Posterior cingulate gyrus (tissue), 11 donors: ENCODE data around the gene MALL.
A peak's percentile ranks its signal among the peaks of the same experiment; 100 is the strongest.
"Not testable (repeated sequence)": the region's sequence is repeated elsewhere in the genome, so short reads cannot be mapped to it uniquely, and the experiment has no call there.

Experiments used
- DNase-seq, 10 donors: peaks; one replicate each; pipeline versions ENCODE4 v3.0.0 to v3.0.0-alpha.2; 2020 to 2021; ENCODE audit warnings: mixed read lengths in 3 of 10
- intact Hi-C: fragments of 100-400 bp; cut with DNase I; formaldehyde crosslinking; loops from one replicate; pipeline ENCODE4 v1.15.1; 2023

Gene MALL

GRCh38 chr2:110121592-110121991 lies 6.0 kb upstream of the MALL start:
- intact Hi-C loops: no loop called here
- DNase-seq: no peak

- no peak for DNase-seq
- intact Hi-C loops: no loop called here
These were observed 5.4 kb upstream of the MALL start for GRCh38 chr2:110121052-110121334.

GRCh38 chr2:110120171-110121051 lies 4.8 kb upstream of the MALL start:
- no peak for DNase-seq
- intact Hi-C loops: no loop called here

- intact Hi-C loops: no loop called here
These were observed 550 bp upstream of the MALL start for GRCh38 chr2:110116033-110116710.

GRCh38 chr2:110114831-110115255 lies 779 bp downstream of the MALL start:
- intact Hi-C loops: no loop called here
- peak in 1 of 10 donors; percentile 38 for DNase-seq

More at GRCh38 chr2:110116033-110116710, 550 bp upstream of the MALL start:
- peak in 1 of 10 donors; percentile 76 for DNase-seq

- intact Hi-C loops: no loop called here
- DNase-seq: peak in 2 of 10 donors; percentile 41 to 59
These were observed 1.5 kb downstream of the MALL start for GRCh38 chr2:110113961-110114591.

- intact Hi-C loops, DNase-seq: not testable (repeated sequence)
These were observed 7.3 kb downstream of the MALL start for GRCh38 chr2:110108291-110108690.

GRCh38 chr2:110107092-110108079 lies 8.2 kb downstream of the MALL start:
- intact Hi-C loops: no loop called here

GRCh38 chr2:110106642-110107041 lies 9.0 kb downstream of the MALL start:
- intact Hi-C loops: no loop called here
- no peak for DNase-seq

More at GRCh38 chr2:110107092-110108079, 8.2 kb downstream of the MALL start:
- no peak for DNase-seq

GRCh38 chr2:110105608-110106467 lies 9.8 kb downstream of the MALL start:
- DNase-seq: no peak
- intact Hi-C loops: no loop called here

- intact Hi-C loops: no loop called here
- peak in 1 of 10 donors; percentile 38 for DNase-seq
These were observed 10.4 kb downstream of the MALL start for GRCh38 chr2:110105183-110105582.

GRCh38 chr2:110104025-110104771 lies 11.4 kb downstream of the MALL start:
- intact Hi-C loops: no loop called here
- peak in 1 of 10 donors; percentile 17 for DNase-seq

GRCh38 chr2:110103061-110103961 lies 12.3 kb downstream of the MALL start:
- intact Hi-C loops: no loop called here
- peak in 2 of 10 donors; percentile 70 to 72 for DNase-seq

GRCh38 chr2:110101901-110102803 lies 13.5 kb downstream of the MALL start:
- intact Hi-C loops: no loop called here
- peak in 1 of 10 donors; percentile 46 for DNase-seq

- peak in 9 of 10 donors; percentile 31 to 92 (median 48) for DNase-seq
- intact Hi-C loops: no loop called here
These were observed 14.3 kb downstream of the MALL start for GRCh38 chr2:110101280-110101844.

GRCh38 chr2:110100880-110101279 lies 14.7 kb downstream of the MALL start:
- intact Hi-C loops: not testable (repeated sequence)
- DNase-seq: peak in 2 of 10 donors; percentile 47 to 69
